ENCODE results near the gene PNPLA6. TPM values are rescaled to one million over a fixed set of nuclear protein-coding genes. Genes with fewer than 3 reads are reported as not detected.

The PNPLA6 gene
- polyA plus RNA-seq, 3 donors = 11.2 to 178 (median 14.4) TPM

GRCh38 chr19:7547159-7547558, 11.6 kb downstream of the PNPLA6 start:
- H2AFZ ChIP-seq (ENCODE audit: insufficient read depth, low read depth, low read length, poor library complexity, severe bottlenecking) = no peak overlapping the region
- no peak overlapping the region for H3K4me3 Mint-ChIP-seq
- WGBS (ENCODE audit: insufficient coverage) = no CpG with 5 or more reads among the region's 3 CpGs
- no peak overlapping the region for H3K27ac ChIP-seq (ENCODE audit: low read depth in 1 of 2, low read length in 2 of 2)
- H3K27me3 ChIP-seq (ENCODE audit: control insufficient read depth in 2 of 2, insufficient read depth in 2 of 2, low read length in 2 of 2) = no peaks in the 10 kb centered on the region
- no peaks in the 10 kb centered on the region for H3K9me3 ChIP-seq (replicated peaks in 1 of 2; ENCODE audit: control insufficient read depth in 1 of 2, insufficient read depth in 1 of 2, low read length in 2 of 2)
- peak overlapping the region in 4 of 7 donors; percentile 37 to 98 (median 80) for H3K27ac Mint-ChIP-seq
- no peaks in the 10 kb centered on the region for H3K27me3 Mint-ChIP-seq (ENCODE audit: low read depth in 3 of 3)
- no peak for DNase-seq
- H3K9me3 Mint-ChIP-seq = peaks cover 0 to 1% (median 0%) of the 10 kb centered on the region in 7 donors
- TF ChIP-seq CTCF (IDR thresholded peaks at IDR 0.05) = no peak
- H3K4me1 Mint-ChIP-seq = peaks cover 47% of the 10 kb centered on the region
- H3K9ac ChIP-seq (ENCODE audit: insufficient read depth, low read length, poor library complexity, severe bottlenecking) = no peak overlapping the region
- H3K36me3 Mint-ChIP-seq = peaks cover 48 to 63% of the 10 kb centered on the region in 2 donors
- peaks cover 10% of the 10 kb centered on the region for H4K20me1 ChIP-seq (ENCODE audit: insufficient read depth, low read length)
- H3K79me2 ChIP-seq (ENCODE audit: insufficient read depth, low read length) = no peaks in the 10 kb centered on the region
- no peak overlapping the region for H3K4me3 ChIP-seq (replicated peaks in 1 of 3; ENCODE audit: low read depth in 2 of 3, low read length in 3 of 3)
- H3K36me3 ChIP-seq (replicated peaks in 1 of 2; ENCODE audit: control insufficient read depth in 1 of 2, insufficient read depth in 2 of 2, low read length in 2 of 2) = peaks cover 31 to 38% of the 10 kb centered on the region in 2 donors
- H3K4me2 ChIP-seq (replicated peaks; ENCODE audit: extremely low read depth, low read length, poor library complexity, severe bottlenecking) = no peak overlapping the region
- intact Hi-C loops (cut with micrococcal nuclease) = loop anchor here in 1 of 2 donors (10.0 kb wide), 1 partner anchor 108 kb away; no protein-coding TSS in a partner anchor
- H3K4me1 ChIP-seq (ENCODE audit: control insufficient read depth in 1 of 2, insufficient read depth in 2 of 2, low read length in 2 of 2) = peaks cover 44 to 48% of the 10 kb centered on the region in 2 donors

- no peak for DNase-seq
- Histone ChIP-seq H3K27me3 (ENCODE audit: control insufficient read depth in 2 of 2, insufficient read depth in 2 of 2, low read length in 2 of 2) (no peaks in the 10 kb centered on the region), H3K36me3 (replicated peaks in 1 of 2; ENCODE audit: control insufficient read depth in 1 of 2, insufficient read depth in 2 of 2, low read length in 2 of 2) (peaks cover 34 to 47% of the 10 kb centered on the region in 2 donors), H4K20me1 (ENCODE audit: insufficient read depth, low read length) (peaks cover 11% of the 10 kb centered on the region), H3K79me2 (ENCODE audit: insufficient read depth, low read length) (no peaks in the 10 kb centered on the region), H3K27ac (ENCODE audit: low read depth in 1 of 2, low read length in 2 of 2) (no peak overlapping the region), H3K4me3 (replicated peaks in 1 of 3; ENCODE audit: low read depth in 2 of 3, low read length in 3 of 3) (no peak overlapping the region), H3K4me1 (ENCODE audit: control insufficient read depth in 1 of 2, insufficient read depth in 2 of 2, low read length in 2 of 2) (peaks cover 21 to 24% of the 10 kb centered on the region in 2 donors), H2AFZ (ENCODE audit: insufficient read depth, low read depth, low read length, poor library complexity, severe bottlenecking) (no peak overlapping the region), H3K9ac (ENCODE audit: insufficient read depth, low read length, poor library complexity, severe bottlenecking) (no peak overlapping the region), H3K4me2 (replicated peaks; ENCODE audit: extremely low read depth, low read length, poor library complexity, severe bottlenecking) (no peak overlapping the region), H3K9me3 (replicated peaks in 1 of 2; ENCODE audit: control insufficient read depth in 1 of 2, insufficient read depth in 1 of 2, low read length in 2 of 2) (no peaks in the 10 kb centered on the region)
- Mint-ChIP-seq H3K27ac (peak overlapping the region in 1 of 7 donors; percentile 83), H3K4me1 (peaks cover 27% of the 10 kb centered on the region), H3K36me3 (peaks cover 55 to 73% of the 10 kb centered on the region in 2 donors), H3K4me3 (no peak overlapping the region), H3K27me3 (ENCODE audit: low read depth in 3 of 3) (peaks cover 0 to 2% (median 0%) of the 10 kb centered on the region in 3 donors), H3K9me3 (peaks cover 0 to 1% (median 0%) of the 10 kb centered on the region in 7 donors)
- intact Hi-C loops (cut with micrococcal nuclease) = loop anchor here in 1 of 2 donors (10.0 kb wide), 1 partner anchor 105 kb away; no protein-coding TSS in a partner anchor
- WGBS (ENCODE audit: insufficient coverage) = 94% methylated on average over 23 of the region's 36 CpGs
- TF ChIP-seq CTCF (IDR thresholded peaks at IDR 0.05) = no peak
Observed at GRCh38 chr19:7549429-7550148, 14.1 kb downstream of the PNPLA6 start.

Measured in CD14-positive monocyte (primary cell).